Ovary (tissue), 3 donors: ENCODE data around the gene LIPH.

ENCODE experiments used
- POLR2A ChIP-seq: fragments of 450-650 bp; IDR thresholded peaks from one replicate; pipeline ENCODE4 v1.6.1; 2017; ENCODE audit warnings: antibody characterized with exemption, mild to moderate bottlenecking, moderate library complexity
- TF ChIP-seq, protein P1 (sequence below), 3 donors: fragments of 450-650 bp in 2 of 3; fragments of 200-600 bp in 1 of 3; IDR thresholded peaks; one replicate each; pipeline versions ENCODE4 v1.5.1 to v1.8.0; 2016 to 2022; ENCODE audit warnings: antibody characterized with exemption in 3 of 3, mild to moderate bottlenecking in 1 of 3
- donor health status: DM: no; HTN: no; CAD: no.

DNA sequence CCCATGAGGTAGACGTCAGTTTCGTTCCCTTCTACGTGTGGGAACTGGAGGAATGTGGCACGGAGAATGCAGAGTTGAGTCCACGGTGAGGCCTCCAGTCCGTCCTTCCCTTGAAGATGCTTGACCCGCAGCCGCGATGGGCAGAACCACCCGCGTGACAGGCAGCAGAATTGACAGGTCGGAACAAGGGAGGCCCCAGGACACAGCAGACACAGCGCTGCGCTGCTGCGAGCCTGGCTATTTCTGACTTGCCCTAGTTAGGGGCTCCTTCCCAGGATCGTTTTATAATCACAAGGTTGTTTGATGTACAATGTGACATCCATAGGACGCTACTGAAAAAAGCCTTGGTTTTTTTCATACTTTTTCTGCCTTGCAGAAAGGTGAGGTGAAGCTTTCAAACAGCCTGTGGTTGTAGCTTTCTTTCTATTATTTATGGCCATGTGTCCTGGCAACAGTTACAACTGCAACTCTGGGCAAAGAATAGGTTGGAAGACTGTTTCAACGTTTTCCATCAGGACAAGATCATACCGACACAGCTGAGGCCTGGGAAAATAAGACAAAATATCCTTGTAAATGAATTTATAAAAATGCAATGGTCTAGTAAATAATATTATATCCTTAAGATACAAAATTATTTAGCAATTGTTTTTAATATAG, 43.9 kb downstream of the LIPH start:
- TF ChIP-seq, protein P1, sequence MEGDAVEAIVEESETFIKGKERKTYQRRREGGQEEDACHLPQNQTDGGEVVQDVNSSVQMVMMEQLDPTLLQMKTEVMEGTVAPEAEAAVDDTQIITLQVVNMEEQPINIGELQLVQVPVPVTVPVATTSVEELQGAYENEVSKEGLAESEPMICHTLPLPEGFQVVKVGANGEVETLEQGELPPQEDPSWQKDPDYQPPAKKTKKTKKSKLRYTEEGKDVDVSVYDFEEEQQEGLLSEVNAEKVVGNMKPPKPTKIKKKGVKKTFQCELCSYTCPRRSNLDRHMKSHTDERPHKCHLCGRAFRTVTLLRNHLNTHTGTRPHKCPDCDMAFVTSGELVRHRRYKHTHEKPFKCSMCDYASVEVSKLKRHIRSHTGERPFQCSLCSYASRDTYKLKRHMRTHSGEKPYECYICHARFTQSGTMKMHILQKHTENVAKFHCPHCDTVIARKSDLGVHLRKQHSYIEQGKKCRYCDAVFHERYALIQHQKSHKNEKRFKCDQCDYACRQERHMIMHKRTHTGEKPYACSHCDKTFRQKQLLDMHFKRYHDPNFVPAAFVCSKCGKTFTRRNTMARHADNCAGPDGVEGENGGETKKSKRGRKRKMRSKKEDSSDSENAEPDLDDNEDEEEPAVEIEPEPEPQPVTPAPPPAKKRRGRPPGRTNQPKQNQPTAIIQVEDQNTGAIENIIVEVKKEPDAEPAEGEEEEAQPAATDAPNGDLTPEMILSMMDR (IDR thresholded peaks at IDR 0.05): no peak
- TF ChIP-seq POLR2A: no peak
